GM19099 (cell line): ENCODE results near the gene SAFB.

Experiments
- POLR2A ChIP-seq: IDR thresholded peaks from 3 replicates; pipeline ENCODE4 v1.6.1; 2011; ENCODE audit warnings: low read depth; ENCODE audit not compliant: insufficient read length; ENCODE audit errors: extremely low read depth

SAFB gene

GRCh38 chr19:5698635-5699422 lies 75.9 kb downstream of the SAFB start:
- TF ChIP-seq POLR2A = no peak

GRCh38 chr19:5700455-5701092 lies 77.7 kb downstream of the SAFB start:
- no peak for TF ChIP-seq POLR2A

DNA sequence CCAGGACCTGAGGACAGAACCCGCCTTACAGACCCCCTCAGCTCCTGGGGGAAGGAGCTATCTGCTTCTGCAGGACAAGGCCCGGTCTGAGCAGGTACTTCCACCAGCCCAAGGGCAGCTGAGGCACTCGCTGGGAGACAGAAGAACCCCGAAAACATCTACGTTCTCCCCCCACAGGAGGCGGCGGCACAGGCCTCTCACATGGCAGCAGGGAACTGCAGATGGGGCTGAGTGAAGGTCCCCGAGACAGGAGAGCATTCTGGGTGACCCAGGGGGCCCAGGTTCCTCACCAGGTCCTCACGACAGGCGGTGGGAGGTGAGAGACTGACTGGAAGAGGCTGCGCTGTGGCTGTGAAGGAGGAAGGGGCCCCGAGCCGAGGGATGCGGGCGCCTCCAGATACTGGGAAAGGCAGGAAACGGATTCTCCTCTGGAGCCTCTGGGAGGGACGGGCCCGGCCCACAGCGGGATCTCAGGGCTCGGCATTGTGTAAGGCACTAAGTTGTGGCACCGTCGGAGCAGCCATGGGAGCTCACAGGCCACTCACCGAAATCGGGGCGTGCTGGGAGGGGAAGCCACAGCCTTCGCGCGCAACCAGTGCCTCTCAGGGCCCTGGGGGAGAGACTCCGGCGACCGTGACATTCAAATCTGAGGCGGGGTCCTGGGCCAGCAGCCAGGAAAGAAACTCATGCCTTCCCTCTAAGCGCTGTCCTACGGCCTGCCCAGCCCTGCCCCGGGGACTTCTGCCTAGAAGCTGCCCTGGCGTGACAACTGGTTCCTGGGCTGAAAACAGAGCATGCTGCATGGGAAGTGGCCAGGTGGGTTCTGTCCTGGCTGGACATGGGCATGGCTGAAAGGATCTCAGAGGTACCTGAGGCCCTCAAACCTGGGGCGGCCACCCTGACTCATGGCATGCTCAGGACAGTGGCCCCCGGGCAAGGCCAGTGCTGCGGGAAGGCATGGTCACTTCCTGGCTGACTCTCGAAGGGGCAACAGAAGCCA lies 81.2 kb downstream of the SAFB start:
- no peak for TF ChIP-seq POLR2A

DNA sequence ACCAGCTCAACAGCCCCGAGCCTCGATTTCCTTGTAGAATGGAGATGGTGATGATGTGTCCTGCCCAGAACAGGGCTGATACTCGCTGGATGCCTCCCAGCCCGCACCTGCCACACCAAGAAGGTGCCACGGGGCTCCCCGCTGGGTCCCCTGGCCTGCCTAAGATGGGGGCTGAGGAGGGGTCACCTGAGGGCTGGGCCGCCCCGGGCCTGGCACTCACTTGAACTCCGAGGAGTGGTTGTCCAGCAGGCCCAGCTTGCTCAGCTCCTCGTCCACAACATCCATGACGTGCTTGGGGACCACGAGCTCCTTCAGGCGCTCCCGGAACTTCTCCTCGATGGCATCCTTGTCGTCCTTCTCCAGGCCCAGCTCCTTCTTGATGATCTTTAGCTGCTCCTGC lies 82.7 kb downstream of the SAFB start:
- no peak for TF ChIP-seq POLR2A

GRCh38 chr19:5706876-5707573 lies 84.1 kb downstream of the SAFB start:
- TF ChIP-seq POLR2A = no peak

DNA sequence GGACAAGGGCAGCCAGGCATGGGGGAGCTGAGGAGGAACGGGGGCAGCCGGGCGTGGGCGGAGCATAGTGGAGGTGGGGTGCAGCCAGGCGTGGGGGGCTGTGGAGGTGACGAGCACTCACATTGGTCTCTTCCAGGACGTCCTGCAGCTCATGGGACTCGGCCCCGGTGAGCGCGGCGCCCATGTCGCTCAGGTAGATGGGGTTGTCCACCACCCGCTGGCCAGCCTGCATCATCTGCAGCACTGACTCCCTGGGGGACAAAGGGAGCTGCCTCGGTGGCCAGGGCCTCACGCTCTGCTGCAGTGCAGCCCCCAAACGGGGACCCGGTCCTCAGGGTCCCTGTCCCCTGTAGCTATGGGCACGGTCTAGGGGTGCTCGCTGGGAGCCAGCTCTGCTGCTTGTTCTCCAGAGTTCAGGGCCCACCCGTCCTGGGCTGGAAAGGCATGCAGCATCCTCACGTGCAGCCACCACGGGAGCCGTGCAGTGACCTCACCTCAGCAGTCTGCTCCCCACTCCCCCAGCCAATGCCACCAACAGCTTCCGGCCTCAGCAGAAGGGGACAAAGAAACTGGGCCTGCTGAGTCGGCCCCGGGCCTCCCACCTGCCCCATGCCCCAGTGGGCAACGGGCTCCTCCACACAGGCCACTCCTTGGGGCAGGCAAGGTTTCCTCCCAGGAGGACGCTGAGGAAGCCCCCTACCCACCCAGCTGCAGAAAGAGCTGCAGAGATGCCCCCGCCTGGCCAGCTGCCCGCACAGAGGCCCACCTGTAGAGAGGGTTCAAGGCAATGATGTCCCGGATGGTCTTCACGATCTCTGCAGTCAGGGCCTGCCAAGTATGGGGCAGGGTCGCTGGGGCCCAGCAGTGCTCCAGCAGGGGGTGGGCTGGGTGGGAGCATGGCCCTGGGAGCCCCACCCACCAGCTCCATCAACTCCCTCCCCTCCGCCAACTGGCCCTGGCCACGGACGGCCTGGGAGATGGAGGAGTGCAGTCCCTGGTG lies 85.0 kb downstream of the SAFB start:
- TF ChIP-seq POLR2A = no peak

DNA sequence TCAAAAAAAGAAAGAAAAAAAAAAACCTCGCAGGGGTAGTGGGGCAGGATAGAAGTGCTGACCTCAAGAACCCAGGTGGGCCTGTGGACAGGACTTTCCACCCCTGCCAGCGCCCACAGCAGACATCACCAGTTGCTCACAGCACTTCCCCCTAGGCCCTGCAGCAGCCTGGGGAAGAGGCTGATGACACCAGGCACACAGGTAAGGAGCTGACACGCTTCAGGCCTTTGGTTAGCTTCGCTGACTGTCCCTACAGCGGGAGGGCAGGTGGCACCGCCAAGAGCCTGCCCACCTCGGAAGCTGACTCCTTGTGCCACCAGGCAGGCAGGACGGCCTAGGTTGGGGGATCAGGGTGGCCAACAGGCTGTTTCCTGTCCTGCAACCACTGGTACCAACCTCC lies 88.1 kb downstream of the SAFB start:
- TF ChIP-seq POLR2A = no peak

DNA sequence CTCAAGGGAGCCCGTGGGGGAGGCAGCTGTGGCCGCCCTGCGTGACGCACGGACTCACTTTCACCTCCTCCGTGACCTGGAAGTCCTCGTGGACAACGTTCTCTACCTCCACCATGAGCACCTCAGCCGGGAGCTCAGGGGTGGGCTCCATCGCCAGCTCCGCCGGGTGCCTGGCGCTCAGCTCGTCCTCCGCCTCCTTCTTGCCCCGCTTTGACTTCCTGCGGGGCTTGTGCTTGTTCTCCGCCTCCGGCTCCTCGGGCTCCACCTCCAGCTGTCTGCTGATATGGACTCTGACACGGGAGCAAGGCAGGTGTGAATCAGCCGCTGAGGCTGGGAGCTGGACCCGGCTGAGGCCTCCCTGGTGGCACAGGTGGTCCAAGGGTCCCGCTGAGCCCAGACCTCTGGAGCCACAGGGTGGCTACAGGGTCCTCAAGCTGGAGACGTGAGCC lies 88.9 kb downstream of the SAFB start:
- no peak for TF ChIP-seq POLR2A

DNA sequence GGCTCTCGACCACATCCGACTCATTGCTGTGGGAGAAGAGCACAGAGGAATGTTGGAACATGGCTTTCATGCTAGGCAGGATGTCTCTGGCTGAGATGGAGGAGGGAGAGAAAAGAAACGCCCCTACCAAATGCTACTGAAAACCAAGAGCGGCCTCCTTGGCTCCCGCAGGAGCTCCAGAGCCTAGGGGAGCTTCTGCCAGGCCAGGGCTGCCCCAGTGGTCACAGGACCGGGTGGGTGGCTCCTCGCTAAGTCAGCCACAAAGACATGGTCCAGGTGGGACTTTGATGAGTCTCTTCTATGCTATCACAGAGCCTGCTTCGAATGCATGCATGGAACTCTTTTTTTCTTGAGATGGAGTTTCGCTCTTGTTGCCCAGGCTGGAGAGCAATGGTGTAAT lies 90.3 kb downstream of the SAFB start:
- TF ChIP-seq POLR2A = no peak

GRCh38 chr19:5714816-5715215 lies 91.9 kb downstream of the SAFB start:
- TF ChIP-seq POLR2A = no peak

DNA sequence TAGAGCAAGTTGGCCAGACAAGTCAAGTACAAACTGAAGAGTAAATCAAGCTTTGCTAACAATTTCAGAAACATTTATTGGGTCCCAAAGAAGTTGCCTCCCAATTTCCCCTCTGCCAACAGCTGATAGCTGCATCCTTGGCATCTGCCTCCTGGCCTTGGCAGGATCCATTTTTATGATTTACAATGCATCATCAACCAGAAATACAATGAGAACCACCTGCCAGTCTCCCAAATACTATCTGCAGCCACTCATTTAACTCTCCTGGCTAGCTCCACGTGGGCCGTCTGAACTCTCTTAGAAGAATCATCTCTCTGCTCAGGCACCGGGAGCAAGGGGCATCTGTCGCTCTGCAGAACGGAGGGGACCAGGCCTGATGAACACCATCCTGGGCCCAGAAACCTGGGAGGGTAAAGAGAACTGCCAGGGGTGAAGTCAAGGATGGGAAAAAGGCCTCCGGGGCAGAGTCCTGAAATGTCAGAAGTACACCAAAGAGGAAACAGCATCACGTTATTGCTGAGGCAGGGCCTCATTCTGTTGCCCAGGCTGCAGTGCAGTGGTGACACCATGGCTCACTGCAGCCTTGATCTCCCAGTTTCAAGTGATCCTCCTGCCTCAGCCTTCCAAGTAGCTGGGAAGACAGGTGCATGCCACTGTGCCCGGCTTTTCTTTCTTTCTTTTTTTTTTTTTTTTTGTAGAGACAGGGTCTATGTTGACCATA lies 94.5 kb downstream of the SAFB start:
- no peak for TF ChIP-seq POLR2A
